ENCODE data around the gene A4GALT. TPM values are rescaled to one million over a fixed set of nuclear protein-coding genes. Genes with fewer than 3 reads are reported as not detected.

The A4GALT gene
- total and polyA plus RNA-seq, 2 experiments from 2014 or later, result 7.0 to 16.2 TPM

DNA sequence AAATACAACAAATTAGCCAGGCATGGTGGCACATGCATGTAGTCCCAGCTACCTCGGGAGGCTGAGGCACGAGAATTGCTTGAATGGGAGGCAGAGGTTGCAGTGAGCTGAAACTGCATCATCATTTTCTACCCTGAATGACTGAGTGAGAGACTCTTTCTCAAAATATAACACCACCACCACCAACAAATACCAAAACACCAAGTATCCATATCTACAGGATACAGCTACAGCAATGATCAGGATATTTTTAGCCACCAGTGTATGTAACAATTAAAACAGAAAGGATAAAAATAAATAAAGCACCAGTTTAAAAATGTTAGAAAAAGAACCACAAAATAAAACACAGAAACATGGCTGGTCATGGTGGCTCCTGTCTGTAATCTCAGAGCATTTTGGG, 13.2 kb downstream of the A4GALT start:
- DNase-seq (ENCODE audit: low spot score), result no peak
- H3K27me3 Mint-ChIP-seq (ENCODE audit: insufficient read depth, low read depth, poor library complexity), result no peaks in the 10 kb centered on the region
- ATAC-seq, result no peak
- no peaks in the 10 kb centered on the region for H3K36me3 ChIP-seq (ENCODE audit: insufficient read depth)
- H4K20me1 ChIP-seq (replicated peaks; ENCODE audit: insufficient read depth), result no peaks in the 10 kb centered on the region
- H3K27ac Mint-ChIP-seq, result no peak overlapping the region
- H3K79me2 ChIP-seq (replicated peaks; ENCODE audit: insufficient read depth), result peaks cover 11% of the 10 kb centered on the region
- no peak overlapping the region for H2AFZ ChIP-seq
- no peak overlapping the region for H3K27ac ChIP-seq (ENCODE audit: low read depth)
- peaks cover 7% of the 10 kb centered on the region; the same call in 1 of the 3 replicates for H3K9me3 Mint-ChIP-seq
- no peaks in the 10 kb centered on the region for H3K27me3 ChIP-seq (ENCODE audit: insufficient read depth)
- H3K4me2 ChIP-seq, result no peak overlapping the region
- TF ChIP-seq EZH2phosphoT487 (IDR thresholded peaks at IDR 0.05; ENCODE audit: unreplicated experiment) (no peak), EZH2 (IDR thresholded peaks at IDR 0.05; ENCODE audit: low read depth, unreplicated experiment) (no peak), CREB1 (CRISPR knock-in tag; IDR thresholded peaks at IDR 0.05; ENCODE audit: low read depth) (no peak), STAT1 (IDR thresholded peaks at IDR 0.05; ENCODE audit: unreplicated experiment) (no peak), ZNF331 (CRISPR knock-in tag; IDR thresholded peaks at IDR 0.05; ENCODE audit: low read depth) (no peak), ZNF114 (CRISPR knock-in tag; IDR thresholded peaks at IDR 0.05) (no peak), POLR2AphosphoS5 (IDR thresholded peaks at IDR 0.05; ENCODE audit: low read depth) (no peak), NANOG (IDR thresholded peaks at IDR 0.05; ENCODE audit: borderline replicate concordance) (no peak), JUNB (IDR thresholded peaks at IDR 0.05; ENCODE audit: unreplicated experiment) (no peak)
- TF ChIP-seq, protein P1, sequence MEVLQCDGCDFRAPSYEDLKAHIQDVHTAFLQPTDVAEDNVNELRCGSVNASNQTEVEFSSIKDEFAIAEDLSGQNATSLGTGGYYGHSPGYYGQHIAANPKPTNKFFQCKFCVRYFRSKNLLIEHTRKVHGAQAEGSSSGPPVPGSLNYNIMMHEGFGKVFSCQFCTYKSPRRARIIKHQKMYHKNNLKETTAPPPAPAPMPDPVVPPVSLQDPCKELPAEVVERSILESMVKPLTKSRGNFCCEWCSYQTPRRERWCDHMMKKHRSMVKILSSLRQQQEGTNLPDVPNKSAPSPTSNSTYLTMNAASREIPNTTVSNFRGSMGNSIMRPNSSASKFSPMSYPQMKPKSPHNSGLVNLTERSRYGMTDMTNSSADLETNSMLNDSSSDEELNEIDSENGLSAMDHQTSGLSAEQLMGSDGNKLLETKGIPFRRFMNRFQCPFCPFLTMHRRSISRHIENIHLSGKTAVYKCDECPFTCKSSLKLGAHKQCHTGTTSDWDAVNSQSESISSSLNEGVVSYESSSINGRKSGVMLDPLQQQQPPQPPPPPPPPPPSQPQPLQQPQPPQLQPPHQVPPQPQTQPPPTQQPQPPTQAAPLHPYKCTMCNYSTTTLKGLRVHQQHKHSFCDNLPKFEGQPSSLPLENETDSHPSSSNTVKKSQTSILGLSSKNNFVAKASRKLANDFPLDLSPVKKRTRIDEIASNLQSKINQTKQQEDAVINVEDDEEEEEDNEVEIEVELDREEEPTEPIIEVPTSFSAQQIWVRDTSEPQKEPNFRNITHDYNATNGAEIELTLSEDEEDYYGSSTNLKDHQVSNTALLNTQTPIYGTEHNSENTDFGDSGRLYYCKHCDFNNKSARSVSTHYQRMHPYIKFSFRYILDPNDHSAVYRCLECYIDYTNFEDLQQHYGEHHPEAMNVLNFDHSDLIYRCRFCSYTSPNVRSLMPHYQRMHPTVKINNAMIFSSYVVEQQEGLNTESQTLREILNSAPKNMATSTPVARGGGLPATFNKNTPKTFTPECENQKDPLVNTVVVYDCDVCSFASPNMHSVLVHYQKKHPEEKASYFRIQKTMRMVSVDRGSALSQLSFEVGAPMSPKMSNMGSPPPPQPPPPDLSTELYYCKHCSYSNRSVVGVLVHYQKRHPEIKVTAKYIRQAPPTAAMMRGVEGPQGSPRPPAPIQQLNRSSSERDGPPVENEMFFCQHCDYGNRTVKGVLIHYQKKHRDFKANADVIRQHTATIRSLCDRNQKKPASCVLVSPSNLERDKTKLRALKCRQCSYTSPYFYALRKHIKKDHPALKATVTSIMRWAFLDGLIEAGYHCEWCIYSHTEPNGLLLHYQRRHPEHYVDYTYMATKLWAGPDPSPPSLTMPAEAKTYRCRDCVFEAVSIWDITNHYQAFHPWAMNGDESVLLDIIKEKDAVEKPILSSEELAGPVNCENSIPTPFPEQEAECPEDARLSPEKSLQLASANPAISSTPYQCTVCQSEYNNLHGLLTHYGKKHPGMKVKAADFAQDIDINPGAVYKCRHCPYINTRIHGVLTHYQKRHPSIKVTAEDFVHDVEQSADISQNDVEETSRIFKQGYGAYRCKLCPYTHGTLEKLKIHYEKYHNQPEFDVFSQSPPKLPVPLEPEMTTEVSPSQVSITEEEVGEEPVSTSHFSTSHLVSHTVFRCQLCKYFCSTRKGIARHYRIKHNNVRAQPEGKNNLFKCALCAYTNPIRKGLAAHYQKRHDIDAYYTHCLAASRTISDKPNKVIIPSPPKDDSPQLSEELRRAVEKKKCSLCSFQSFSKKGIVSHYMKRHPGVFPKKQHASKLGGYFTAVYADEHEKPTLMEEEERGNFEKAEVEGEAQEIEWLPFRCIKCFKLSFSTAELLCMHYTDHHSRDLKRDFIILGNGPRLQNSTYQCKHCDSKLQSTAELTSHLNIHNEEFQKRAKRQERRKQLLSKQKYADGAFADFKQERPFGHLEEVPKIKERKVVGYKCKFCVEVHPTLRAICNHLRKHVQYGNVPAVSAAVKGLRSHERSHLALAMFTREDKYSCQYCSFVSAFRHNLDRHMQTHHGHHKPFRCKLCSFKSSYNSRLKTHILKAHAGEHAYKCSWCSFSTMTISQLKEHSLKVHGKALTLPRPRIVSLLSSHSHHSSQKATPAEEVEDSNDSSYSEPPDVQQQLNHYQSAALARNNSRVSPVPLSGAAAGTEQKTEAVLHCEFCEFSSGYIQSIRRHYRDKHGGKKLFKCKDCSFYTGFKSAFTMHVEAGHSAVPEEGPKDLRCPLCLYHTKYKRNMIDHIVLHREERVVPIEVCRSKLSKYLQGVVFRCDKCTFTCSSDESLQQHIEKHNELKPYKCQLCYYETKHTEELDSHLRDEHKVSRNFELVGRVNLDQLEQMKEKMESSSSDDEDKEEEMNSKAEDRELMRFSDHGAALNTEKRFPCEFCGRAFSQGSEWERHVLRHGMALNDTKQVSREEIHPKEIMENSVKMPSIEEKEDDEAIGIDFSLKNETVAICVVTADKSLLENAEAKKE (CRISPR knock-in tag; IDR thresholded peaks at IDR 0.05), result no peak
- TF ChIP-seq, protein P2, sequence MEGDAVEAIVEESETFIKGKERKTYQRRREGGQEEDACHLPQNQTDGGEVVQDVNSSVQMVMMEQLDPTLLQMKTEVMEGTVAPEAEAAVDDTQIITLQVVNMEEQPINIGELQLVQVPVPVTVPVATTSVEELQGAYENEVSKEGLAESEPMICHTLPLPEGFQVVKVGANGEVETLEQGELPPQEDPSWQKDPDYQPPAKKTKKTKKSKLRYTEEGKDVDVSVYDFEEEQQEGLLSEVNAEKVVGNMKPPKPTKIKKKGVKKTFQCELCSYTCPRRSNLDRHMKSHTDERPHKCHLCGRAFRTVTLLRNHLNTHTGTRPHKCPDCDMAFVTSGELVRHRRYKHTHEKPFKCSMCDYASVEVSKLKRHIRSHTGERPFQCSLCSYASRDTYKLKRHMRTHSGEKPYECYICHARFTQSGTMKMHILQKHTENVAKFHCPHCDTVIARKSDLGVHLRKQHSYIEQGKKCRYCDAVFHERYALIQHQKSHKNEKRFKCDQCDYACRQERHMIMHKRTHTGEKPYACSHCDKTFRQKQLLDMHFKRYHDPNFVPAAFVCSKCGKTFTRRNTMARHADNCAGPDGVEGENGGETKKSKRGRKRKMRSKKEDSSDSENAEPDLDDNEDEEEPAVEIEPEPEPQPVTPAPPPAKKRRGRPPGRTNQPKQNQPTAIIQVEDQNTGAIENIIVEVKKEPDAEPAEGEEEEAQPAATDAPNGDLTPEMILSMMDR (conservative IDR thresholded peaks at IDR 0.05; ENCODE audit: low read depth in 2 of 2), result no peak
- TF ChIP-seq, protein P3, sequence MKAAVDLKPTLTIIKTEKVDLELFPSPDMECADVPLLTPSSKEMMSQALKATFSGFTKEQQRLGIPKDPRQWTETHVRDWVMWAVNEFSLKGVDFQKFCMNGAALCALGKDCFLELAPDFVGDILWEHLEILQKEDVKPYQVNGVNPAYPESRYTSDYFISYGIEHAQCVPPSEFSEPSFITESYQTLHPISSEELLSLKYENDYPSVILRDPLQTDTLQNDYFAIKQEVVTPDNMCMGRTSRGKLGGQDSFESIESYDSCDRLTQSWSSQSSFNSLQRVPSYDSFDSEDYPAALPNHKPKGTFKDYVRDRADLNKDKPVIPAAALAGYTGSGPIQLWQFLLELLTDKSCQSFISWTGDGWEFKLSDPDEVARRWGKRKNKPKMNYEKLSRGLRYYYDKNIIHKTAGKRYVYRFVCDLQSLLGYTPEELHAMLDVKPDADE (IDR thresholded peaks at IDR 0.05), result no peak
- TF ChIP-seq, protein P4, sequence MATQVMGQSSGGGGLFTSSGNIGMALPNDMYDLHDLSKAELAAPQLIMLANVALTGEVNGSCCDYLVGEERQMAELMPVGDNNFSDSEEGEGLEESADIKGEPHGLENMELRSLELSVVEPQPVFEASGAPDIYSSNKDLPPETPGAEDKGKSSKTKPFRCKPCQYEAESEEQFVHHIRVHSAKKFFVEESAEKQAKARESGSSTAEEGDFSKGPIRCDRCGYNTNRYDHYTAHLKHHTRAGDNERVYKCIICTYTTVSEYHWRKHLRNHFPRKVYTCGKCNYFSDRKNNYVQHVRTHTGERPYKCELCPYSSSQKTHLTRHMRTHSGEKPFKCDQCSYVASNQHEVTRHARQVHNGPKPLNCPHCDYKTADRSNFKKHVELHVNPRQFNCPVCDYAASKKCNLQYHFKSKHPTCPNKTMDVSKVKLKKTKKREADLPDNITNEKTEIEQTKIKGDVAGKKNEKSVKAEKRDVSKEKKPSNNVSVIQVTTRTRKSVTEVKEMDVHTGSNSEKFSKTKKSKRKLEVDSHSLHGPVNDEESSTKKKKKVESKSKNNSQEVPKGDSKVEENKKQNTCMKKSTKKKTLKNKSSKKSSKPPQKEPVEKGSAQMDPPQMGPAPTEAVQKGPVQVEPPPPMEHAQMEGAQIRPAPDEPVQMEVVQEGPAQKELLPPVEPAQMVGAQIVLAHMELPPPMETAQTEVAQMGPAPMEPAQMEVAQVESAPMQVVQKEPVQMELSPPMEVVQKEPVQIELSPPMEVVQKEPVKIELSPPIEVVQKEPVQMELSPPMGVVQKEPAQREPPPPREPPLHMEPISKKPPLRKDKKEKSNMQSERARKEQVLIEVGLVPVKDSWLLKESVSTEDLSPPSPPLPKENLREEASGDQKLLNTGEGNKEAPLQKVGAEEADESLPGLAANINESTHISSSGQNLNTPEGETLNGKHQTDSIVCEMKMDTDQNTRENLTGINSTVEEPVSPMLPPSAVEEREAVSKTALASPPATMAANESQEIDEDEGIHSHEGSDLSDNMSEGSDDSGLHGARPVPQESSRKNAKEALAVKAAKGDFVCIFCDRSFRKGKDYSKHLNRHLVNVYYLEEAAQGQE (IDR thresholded peaks at IDR 0.05; ENCODE audit: unreplicated experiment), result no peak
- no peaks in the 10 kb centered on the region for H3K9me2 ChIP-seq (ENCODE audit: insufficient read depth)
- no peak overlapping the region for H3K4me3 ChIP-seq
- H3K36me3 Mint-ChIP-seq (ENCODE audit: low read depth), result peaks cover 4% of the 10 kb centered on the region; the same call in 1 of the 3 replicates
- H3K4me3 Mint-ChIP-seq, result no peak overlapping the region
- H3K4me1 ChIP-seq (ENCODE audit: insufficient read depth), result no peaks in the 10 kb centered on the region
- H3F3A ChIP-seq (replicated peaks; ENCODE audit: low read depth), result no peaks in the 10 kb centered on the region
- no peaks in the 10 kb centered on the region for H3K4me1 Mint-ChIP-seq
